Lower leg skin (tissue), 3 donors: ENCODE data around the gene GRID2.

ENCODE experiments used
- CTCF ChIP-seq, 3 donors: fragments of 450-650 bp; IDR thresholded peaks; one replicate each; pipeline ENCODE4 v1.5.1; 2016; ENCODE audit warnings: antibody characterized with exemption in 3 of 3, mild to moderate bottlenecking in 3 of 3, moderate library complexity in 2 of 3
- POLR2A ChIP-seq, 2 donors: fragments of 450-650 bp; IDR thresholded peaks; one replicate each; pipeline ENCODE4 v1.6.1; 2016 to 2017; ENCODE audit warnings: antibody characterized with exemption in 2 of 2, mild to moderate bottlenecking in 1 of 2, moderate library complexity in 1 of 2

DNA sequence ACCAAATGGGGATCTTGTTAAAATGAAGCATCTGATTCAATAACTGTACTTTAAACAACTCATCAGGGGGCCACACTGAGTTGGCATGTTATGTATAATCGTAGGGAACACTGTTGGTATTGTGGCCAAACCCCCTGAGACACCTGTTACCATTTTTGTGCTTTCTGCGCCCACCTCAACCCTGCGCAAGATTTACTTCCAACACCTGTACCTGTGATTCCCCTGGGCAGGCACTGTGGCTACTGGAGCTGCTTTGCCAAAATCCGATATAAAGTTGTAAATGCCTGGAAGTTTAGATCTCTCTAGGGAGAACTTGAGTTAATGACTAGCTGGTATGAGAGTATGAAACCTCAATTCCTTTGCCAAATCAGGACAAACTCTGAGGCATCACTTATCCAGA is 1265.0 kb downstream of the GRID2 start:
- no peak for TF ChIP-seq CTCF (IDR thresholded peaks at IDR 0.05)
- TF ChIP-seq POLR2A (IDR thresholded peaks at IDR 0.05) = no peak
